Stimulated activated CD4-positive, alpha-beta T cell treated with anti-CD3 and anti-CD28 coated beads, Interleukin-4, amount 100 ng/mL, for 1 hour (primary cell): Measurements from ENCODE around the gene FBXO8.
"Not testable (repeated sequence)": the region's sequence is repeated elsewhere in the genome, so short reads cannot be mapped to it uniquely, and the experiment has no call there.

Experiments
- DNase-seq: peaks from one replicate; pipeline ENCODE4 v3.0.0-alpha.2; 2020

Gene FBXO8

DNA sequence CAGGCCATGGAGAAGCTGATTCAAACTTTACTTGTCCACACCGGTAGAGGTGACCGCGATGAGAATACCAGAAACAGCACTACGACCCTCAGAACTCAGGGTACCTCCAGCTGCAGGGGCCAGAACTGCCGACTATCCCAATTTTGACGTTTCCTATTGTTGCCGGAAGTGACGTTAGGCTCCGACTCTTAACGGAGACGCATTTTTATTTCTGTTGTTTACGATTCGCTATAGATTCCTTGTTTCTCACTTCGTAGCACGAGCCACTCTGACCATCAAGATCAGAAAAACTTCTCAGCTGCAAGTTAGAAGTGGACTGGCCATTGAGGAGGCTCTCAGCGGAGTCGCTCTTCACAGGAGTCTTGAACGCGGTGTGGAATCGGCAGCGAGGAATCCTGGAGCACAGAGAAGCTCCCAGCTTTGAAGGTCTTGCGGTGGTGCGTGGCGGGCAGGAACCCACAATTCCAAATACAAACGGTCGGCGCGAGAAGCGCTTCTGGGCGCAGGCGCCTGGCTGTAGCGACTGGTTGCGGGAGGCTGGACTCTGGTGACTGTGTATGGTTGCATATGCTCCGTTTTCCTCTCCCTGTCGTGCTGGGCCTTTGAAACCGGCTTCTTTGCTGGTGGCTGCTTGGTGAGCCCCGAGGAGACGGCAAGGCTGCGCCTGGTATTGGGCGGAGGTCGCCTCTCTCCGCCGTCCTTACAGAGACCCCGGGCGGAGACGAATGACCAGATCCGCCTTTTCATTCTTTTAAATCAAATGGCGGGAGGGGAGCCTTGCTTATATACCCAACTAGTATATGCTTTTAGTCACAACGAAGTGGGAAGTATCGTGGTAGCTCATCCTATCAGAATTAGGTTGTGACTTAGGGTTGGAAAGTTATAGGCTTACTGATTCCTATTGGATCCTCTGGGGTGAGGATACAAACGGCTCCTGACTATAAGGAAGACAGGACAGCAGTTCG is at the start of gene FBXO8, which contains the start of gene CEP44:
Gene FBXO8, minus strand, starts transcription at position 161 of the 965 bp plus-strand sequence. CDS start 20,575 bp downstream, outside the sequence.
Gene CEP44, plus strand, starts transcription at position 405 of the 965 bp plus-strand sequence. CDS start 15,211 bp downstream, outside the sequence.
- peak; percentile 56 for DNase-seq

DNA sequence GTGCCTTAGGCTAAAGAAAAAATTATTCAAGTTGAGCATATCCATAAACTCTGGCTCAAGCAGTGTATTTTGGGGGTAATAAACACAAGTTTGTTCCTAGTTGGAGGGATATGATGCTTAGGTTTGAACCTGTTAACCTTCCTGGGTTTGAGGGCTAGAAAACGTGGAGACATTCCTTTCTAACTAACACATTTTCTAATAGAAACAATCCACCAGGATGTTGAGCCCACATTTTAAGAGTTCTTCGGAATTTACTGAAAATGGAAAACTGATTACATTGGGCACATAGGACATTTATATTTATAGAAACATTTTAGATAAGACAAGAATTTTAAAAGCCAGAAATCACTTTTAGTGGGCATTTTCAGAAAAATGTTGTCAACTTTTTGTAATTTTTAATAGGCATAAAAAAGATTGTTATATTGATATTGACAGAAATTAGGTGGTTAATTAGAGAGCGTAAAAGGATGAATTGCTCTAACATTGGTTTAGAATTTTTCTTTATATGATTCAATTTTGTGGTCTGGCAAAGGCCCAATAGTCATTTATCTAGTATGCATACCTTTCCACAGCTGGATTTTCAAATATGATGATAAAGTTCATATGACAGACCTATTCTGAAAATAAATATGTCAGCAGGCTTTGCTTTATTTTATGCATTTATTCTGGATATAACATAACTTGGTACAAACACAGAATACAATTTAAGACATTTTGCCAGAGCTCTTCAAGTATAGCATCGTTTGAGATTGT is 49.5 kb upstream of the FBXO8 start:
- no peak for DNase-seq

GRCh38 chr4:174324725-174325124 is 41.3 kb upstream of the FBXO8 start:
- no peak for DNase-seq

DNA sequence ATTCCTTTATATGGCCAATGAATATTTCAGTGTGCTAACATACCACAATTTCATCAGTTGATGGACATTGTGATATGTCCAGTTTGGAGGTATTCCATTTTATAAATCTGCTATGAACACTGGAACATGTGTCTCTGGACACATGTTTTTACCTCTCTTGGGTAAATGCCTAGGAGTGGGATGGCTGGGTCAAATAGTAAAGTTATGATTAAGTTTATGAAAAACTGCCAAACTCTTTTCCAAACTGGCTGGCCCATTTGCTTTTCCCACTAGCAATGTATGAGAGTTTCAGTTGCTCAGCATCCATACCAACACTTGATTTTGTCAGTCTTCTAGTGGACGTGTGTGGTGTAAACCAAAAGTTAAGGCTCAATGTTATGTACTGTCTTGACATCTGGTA is 40.8 kb upstream of the FBXO8 start:
- DNase-seq, result no peak

DNA sequence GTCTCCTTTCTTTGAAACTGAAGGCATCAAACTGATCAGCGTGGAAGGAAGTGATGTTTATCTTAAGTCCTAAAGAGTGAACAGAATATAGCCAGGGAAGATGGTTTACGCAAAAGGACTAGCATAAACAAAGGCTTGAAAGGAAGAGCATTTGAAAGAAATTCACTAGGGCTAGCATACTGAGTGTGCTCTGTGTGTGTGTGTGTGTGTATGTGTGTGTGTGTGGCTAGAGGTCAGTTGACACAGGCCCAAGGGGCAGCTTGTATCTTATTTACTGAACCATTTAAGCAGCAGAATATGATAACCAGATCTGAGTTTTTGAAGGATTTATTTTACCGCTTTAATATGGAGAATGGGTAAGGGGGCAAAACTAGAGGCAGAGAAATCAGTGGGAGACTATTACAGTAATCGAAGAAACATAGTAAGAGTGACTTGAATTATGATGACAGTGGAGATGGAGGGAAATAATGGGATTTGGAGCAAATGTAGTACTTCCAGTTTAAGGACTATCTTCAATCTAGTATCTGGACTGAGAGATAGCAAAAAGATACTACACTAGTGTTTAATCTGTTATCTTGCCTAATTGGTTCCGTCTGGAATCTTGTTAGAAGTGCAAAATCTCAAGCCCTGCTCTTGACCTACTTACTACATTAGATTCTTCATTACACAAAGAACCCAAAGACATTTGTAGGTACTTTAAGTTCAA is 37.2 kb upstream of the FBXO8 start:
- DNase-seq, result no peak

DNA sequence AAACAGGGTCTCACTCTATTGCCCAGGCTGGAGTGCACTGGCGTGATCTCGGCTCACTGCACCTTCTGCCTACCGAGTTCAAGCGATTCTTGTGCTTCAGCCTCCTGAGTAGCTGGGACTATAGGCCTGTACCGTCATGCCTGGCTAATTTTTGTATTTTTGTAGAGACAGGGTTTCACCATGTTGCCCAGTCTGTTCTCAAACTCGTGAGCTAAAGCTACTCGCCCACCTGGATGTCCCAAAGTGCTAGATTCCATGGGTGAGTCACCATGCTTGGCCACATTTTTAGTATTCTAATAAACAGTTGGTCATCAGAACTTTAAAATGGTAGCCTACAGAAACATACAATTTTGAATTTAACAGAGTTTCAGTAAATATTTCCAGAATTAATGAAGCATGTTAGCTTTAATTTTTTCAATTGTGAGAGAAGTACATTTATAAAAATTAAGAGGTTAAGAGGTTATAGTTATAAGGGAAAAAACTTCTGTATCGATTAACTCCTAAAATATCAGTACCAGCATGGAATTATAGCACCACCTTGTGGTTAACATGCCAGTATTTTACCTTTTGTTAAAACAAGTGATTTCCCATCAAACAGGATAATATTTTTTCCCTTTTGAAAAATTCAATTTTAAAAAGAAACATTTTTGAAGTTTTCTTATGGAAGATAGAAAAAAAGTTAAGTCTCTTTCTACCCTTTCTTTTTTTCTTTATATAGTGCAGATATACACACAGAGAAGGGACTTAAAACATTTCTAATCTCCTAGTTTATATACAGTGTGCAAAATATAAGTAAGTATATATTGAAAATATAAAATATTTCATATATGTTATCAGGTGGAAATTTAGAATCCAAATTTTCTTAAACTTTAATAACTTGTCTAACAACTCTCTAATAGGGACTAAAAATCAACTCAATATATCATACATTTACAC is 35.6 kb upstream of the FBXO8 start:
- DNase-seq, result no peak

GRCh38 chr4:174317531-174317930 is 34.1 kb upstream of the FBXO8 start:
- no peak for DNase-seq

DNA sequence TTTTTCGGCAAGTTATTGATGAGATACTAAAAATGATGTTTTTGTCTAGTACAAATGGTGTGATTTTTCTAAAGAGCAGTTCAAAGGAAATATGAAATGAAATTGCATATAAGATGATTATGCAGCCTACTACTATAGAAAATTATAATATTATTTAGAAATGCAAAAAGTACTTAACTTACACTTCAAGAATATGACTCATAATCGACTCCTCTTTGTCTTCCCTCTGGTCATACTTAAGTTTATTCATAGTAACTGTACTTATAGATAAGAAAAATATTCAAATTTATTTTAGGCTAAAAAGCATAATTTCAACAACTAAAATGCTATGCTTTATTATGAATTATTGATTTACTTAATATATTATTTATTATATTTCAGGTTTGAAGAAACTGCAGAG is 33.5 kb upstream of the FBXO8 start:
- DNase-seq, result no peak

DNA sequence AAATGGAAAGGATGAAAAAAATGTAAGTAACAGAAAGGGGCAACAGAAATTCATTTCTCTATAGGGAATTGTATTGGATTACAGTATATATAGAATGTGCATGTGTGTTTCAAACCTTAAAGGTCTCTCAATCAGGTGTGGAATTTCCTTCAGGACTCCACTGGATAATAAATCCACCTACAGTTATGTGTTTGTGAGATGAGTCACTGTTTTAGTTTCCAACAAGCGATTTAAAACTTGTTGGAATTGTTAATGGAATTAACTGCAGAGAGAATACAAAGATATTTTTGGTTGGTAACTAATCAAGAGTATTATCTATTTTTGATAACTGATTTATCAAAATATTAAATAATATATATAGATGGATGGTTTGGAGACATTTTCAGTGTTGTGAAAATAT is 33.1 kb upstream of the FBXO8 start:
- no peak for DNase-seq

GRCh38 chr4:174314770-174315169 is 31.3 kb upstream of the FBXO8 start:
- DNase-seq, result no peak

GRCh38 chr4:174314274-174314673 is 30.8 kb upstream of the FBXO8 start:
- no peak for DNase-seq

- DNase-seq, result no peak
Measured at GRCh38 chr4:174312993-174313392, 29.5 kb upstream of the FBXO8 start.

DNA sequence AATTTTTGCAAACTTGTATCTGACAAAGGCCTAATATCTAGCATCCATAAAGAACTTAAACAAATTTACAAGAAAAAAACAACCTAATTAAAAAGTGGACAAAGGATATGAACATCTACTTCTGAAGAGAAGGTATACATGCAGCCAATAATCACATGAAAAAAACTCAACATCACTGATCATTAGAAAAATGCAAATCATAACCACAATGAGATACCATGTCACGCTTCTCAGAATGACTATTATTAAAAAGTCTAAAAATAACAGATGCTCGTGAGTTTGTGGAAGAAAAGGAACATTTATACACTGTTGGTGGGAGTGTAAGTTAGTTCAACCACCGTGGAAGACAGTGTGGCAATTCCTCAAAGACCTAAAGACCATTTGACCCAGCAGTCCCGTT is 24.2 kb upstream of the FBXO8 start:
- DNase-seq, result no peak

- no peak for DNase-seq
Measured at GRCh38 chr4:174305961-174306360, 22.5 kb upstream of the FBXO8 start.

GRCh38 chr4:174304664-174305063 is 21.2 kb upstream of the FBXO8 start:
- no peak for DNase-seq

DNA sequence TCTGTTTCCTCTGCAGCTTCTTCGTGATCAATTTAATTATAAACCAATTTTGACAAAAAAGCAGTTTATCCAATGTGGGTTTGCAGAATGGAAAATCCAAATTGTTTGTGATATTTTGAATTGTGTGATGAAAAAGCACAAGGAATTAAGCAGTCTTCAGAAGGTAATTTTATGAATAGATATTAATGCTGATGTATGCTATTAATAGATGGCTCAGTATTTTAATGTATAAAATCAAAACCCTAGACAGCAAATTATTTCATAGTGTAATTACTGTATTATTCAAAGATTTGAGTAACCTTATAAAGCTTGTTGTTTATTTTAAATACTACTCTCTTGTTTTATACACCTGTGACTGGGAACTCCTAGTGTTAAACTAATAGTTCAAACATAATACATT is 20.2 kb upstream of the FBXO8 start:
- DNase-seq, result no peak

- DNase-seq, result not testable (repeated sequence)
Measured at GRCh38 chr4:174295142-174295541, 11.7 kb upstream of the FBXO8 start.

GRCh38 chr4:174294641-174295040 is 11.2 kb upstream of the FBXO8 start:
- not testable (repeated sequence) for DNase-seq

DNA sequence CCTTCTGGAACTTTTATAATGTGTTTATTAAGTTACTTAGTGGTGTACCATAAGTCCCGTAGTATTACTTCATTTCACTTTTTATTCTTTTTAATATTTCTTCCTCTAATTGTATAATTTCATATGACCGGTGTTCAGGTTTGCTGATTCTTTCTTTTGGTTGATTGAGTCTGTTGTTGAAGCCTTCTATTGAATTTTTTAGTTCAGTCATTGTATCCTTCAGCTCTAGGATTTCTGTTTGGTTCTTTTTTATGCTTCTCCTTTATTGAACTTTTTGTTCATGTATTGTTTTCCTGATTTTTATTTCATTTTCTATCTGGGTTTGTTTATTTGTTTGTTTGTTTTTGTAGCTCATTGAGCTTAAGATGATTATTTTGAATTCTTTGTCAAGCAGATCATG is 9.0 kb upstream of the FBXO8 start:
- no peak for DNase-seq

DNA sequence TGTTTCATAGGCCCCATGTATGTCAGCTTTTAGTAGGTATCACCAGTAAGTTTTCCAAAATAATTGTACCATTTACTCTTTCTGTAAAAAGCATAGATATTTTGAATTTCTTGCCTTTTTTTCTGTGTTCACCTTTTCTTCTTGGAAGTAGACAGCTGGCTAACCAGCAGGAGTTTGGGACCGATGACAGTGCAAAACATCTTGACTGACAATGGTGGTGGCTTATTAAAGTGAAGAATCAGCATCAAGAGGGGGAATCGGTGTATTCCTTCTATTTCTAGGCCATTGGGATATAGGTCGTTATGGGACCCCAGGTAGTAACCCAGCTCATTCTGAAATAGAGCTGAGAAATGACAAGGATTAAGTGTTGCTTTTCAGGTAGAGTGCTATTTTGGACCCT is 3.4 kb upstream of the FBXO8 start:
- no peak for DNase-seq

GRCh38 chr4:174284487-174284886 is 1.0 kb upstream of the FBXO8 start:
- no peak for DNase-seq
